CD4-positive, alpha-beta T cell (primary cell): ENCODE measurements around the gene ARMH3. TPM values are rescaled to one million over a fixed set of nuclear protein-coding genes. Genes with fewer than 3 reads are reported as not detected.

Source experiments
- ATAC-seq: fragments of 200-7000 bp; cut with Tn5 transposase; one replicate; pipeline ENCODE4 v1.10.0; 2022; ENCODE audit warnings: mild to moderate bottlenecking; ENCODE audit not compliant: poor library complexity
- CTCF ChIA-PET: fragments of 350-600 bp; sonication (Branson Sonifier 250); formaldehyde crosslinking; loops from one replicate; lab custom pipeline; 2021; ENCODE audit warnings: antibody characterized with exemption, inconsistent platforms; lab: Charles Lee
- POLR2A ChIA-PET: fragments of 350-600 bp; sonication (Branson Sonifier 250); formaldehyde crosslinking; loops from one replicate; lab custom pipeline; 2021; ENCODE audit warnings: antibody characterized with exemption, inconsistent platforms; lab: Charles Lee
- DNase-seq, 14 experiments: peaks; one replicate each; pipeline ENCODE4 v3.0.0-alpha.2; 2013 to 2020; ENCODE audit warnings: mixed read lengths in 2 of 14
- H3K27ac ChIP-seq, 2 donors: one replicate each; pipeline versions ENCODE4 v1.5.1 to v1.7.0; 2013; ENCODE audit warnings: low read length in 2 of 2, low read depth in 1 of 2, mild to moderate bottlenecking in 1 of 2
- H3K27me3 ChIP-seq, 2 experiments: 1 replicate in 1 of 2; 2 replicates in 1 of 2; pipeline versions ENCODE4 v1.6.1 to v1.7.0; 2013; ENCODE audit warnings: low read length in 2 of 2, control low read depth in 1 of 2, mild to moderate bottlenecking in 1 of 2, moderate library complexity in 1 of 2; ENCODE audit not compliant: insufficient read depth in 2 of 2, control insufficient read depth in 1 of 2
- H3K36me3 ChIP-seq: one replicate; pipeline ENCODE4 v1.6.1; 2013; ENCODE audit warnings: low read length, control low read depth; ENCODE audit not compliant: insufficient read depth
- H3K4me1 ChIP-seq: one replicate; pipeline ENCODE4 v1.6.1; 2013; ENCODE audit warnings: low read length, control low read depth; ENCODE audit not compliant: insufficient read depth
- H3K4me3 ChIP-seq: one replicate; pipeline ENCODE4 v1.5.1; 2013; ENCODE audit warnings: mild to moderate bottlenecking, low read length, moderate library complexity
- H3K9me3 ChIP-seq, 2 experiments: 1 replicate in 1 of 2; 2 replicates in 1 of 2; pipeline versions ENCODE4 v1.6.1 to v1.7.0; 2013; ENCODE audit warnings: low read length in 2 of 2, mild to moderate bottlenecking in 2 of 2, control low read depth in 1 of 2, moderate library complexity in 1 of 2; ENCODE audit not compliant: control insufficient read depth in 1 of 2, insufficient read depth in 1 of 2
- H3K27ac Mint-ChIP-seq: one replicate; pipeline ENCODE4 v1.8.0; 2020; ENCODE audit warnings: mixed read lengths
- H3K27me3 Mint-ChIP-seq: one replicate; pipeline ENCODE4 v1.8.0; 2021; ENCODE audit warnings: mixed read lengths
- H3K36me3 Mint-ChIP-seq: one replicate; pipeline ENCODE4 v1.8.0; 2021; ENCODE audit warnings: low read depth, mixed read lengths
- H3K4me1 Mint-ChIP-seq: one replicate; pipeline ENCODE4 v1.8.0; 2021; ENCODE audit warnings: low read depth, mixed read lengths
- H3K4me3 Mint-ChIP-seq: one replicate; pipeline ENCODE4 v1.8.0; 2020; ENCODE audit warnings: mild to moderate bottlenecking, mixed read lengths
- H3K9me3 Mint-ChIP-seq: one replicate; pipeline ENCODE4 v1.8.0; 2020; ENCODE audit warnings: mixed read lengths
- intact Hi-C, 2 experiments: fragments of 100-400 bp; cut with DNase I in 1 of 2; cut with micrococcal nuclease in 1 of 2; formaldehyde crosslinking; loops; one replicate each; pipeline versions ENCODE4 v1.15.1 to v1.9.0; 2023 to 2025; cut with DNase I, micrococcal nuclease
- total RNA-seq, 174 experiments: library from RNA in 2 of 174; stranded (reverse) in 2 of 174; gene quantifications; one replicate each; pipeline ENCODE4 v1.2.3 and lab custom pipeline; 2021 to 2026
- TF ChIP-seq, protein P1 (sequence below): fragments of 200-600 bp; IDR thresholded peaks from one replicate; pipeline ENCODE4 v1.8.0; 2022; ENCODE audit warnings: antibody characterized with exemption, mild to moderate bottlenecking

ARMH3 gene
- total RNA-seq, 2 experiments from 2014 or later, result 17.7 to 18.9 TPM

DNA sequence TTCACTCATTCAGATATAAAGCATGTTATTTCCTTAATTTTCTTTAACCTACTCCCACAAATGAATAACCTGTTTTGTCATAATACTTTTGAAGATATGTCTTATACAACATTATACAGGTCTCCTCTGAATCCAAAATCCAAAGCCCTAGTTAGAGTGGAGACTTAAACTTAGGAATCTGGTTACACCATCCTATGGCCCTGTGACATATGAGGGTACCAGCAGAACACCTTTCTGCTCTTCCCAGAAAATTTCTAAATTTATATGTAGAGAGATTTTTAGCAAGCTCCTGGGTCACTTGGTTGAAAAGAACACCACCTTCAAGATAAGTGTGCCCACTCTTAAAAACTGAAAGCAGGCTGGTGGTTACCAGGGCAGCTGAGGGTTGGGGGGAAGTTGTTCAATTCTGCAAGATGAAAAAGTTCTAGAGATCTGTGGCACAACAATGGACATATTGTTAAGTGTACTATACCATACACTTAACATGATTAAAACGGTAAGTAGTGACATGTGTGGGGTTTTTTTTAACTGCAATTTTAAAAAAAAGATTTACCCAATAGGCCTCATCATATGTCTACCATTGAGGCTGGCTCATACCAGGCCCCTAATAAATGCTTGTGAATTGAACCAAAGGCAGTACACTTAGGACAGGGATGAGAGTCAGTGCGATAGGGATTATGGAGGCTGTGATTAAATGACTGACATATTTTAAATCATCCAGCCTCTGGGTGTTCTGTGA, 174.8 kb downstream of the ARMH3 start:
- Histone ChIP-seq H3K36me3 (peaks cover 22% of the 10 kb centered on the region), H3K4me3 (no peak overlapping the region), H3K27me3 (no peaks in the 10 kb centered on the region), H3K27ac (no peak overlapping the region), H3K9me3 (no peaks in the 10 kb centered on the region), H3K4me1 (no peaks in the 10 kb centered on the region)
- DNase-seq, result no peak
- POLR2A ChIA-PET, result no interaction called here
- no peak overlapping the region for H3K4me3 Mint-ChIP-seq
- intact Hi-C loops, result loop anchor here in 1 of 2 experiments (10.0 kb wide), 1 partner anchor 124 kb away; no protein-coding TSS in a partner anchor
- no peak overlapping the region for H3K27ac Mint-ChIP-seq
- ATAC-seq, result no peak
- CTCF ChIA-PET, result no interaction called here
- H3K27me3 Mint-ChIP-seq, result no peaks in the 10 kb centered on the region
- no peaks in the 10 kb centered on the region for H3K9me3 Mint-ChIP-seq
- peaks cover 49% of the 10 kb centered on the region for H3K36me3 Mint-ChIP-seq
- H3K4me1 Mint-ChIP-seq, result peaks cover 8% of the 10 kb centered on the region
- TF ChIP-seq, protein P1, sequence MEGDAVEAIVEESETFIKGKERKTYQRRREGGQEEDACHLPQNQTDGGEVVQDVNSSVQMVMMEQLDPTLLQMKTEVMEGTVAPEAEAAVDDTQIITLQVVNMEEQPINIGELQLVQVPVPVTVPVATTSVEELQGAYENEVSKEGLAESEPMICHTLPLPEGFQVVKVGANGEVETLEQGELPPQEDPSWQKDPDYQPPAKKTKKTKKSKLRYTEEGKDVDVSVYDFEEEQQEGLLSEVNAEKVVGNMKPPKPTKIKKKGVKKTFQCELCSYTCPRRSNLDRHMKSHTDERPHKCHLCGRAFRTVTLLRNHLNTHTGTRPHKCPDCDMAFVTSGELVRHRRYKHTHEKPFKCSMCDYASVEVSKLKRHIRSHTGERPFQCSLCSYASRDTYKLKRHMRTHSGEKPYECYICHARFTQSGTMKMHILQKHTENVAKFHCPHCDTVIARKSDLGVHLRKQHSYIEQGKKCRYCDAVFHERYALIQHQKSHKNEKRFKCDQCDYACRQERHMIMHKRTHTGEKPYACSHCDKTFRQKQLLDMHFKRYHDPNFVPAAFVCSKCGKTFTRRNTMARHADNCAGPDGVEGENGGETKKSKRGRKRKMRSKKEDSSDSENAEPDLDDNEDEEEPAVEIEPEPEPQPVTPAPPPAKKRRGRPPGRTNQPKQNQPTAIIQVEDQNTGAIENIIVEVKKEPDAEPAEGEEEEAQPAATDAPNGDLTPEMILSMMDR, result no peak

DNA sequence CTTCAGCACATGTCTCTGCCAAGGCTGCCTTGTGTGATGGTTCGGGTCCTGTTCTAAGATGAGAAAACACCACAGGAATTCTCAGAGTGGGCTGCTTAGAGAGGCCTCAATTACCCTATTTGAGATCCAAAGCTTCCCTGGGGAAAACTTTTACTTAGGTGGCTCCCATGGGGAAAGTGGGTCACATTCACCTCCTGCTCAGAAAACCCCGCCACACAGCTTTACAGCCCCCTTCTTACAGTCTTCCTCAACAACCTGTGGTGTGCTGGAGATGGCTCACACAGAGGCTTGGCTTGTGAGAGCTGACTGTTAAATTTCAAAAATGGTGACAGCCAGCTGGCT, 175.8 kb downstream of the ARMH3 start:
- ATAC-seq, result no peak
- Mint-ChIP-seq H3K36me3 (peaks cover 52% of the 10 kb centered on the region), H3K9me3 (no peaks in the 10 kb centered on the region), H3K27me3 (no peaks in the 10 kb centered on the region), H3K4me1 (peaks cover 16% of the 10 kb centered on the region), H3K27ac (no peak overlapping the region), H3K4me3 (no peak overlapping the region)
- Histone ChIP-seq H3K9me3 (no peaks in the 10 kb centered on the region), H3K4me1 (no peaks in the 10 kb centered on the region), H3K4me3 (no peak overlapping the region), H3K27me3 (no peaks in the 10 kb centered on the region), H3K27ac (no peak overlapping the region), H3K36me3 (peaks cover 18% of the 10 kb centered on the region)
- TF ChIP-seq, protein P1, result no peak
- ChIA-PET CTCF (no interaction called here), POLR2A (no interaction called here)
- DNase-seq, result no peak
- intact Hi-C loops, result loop anchor here in 1 of 2 experiments (10.0 kb wide), 1 partner anchor 125 kb away; no protein-coding TSS in a partner anchor

DNA sequence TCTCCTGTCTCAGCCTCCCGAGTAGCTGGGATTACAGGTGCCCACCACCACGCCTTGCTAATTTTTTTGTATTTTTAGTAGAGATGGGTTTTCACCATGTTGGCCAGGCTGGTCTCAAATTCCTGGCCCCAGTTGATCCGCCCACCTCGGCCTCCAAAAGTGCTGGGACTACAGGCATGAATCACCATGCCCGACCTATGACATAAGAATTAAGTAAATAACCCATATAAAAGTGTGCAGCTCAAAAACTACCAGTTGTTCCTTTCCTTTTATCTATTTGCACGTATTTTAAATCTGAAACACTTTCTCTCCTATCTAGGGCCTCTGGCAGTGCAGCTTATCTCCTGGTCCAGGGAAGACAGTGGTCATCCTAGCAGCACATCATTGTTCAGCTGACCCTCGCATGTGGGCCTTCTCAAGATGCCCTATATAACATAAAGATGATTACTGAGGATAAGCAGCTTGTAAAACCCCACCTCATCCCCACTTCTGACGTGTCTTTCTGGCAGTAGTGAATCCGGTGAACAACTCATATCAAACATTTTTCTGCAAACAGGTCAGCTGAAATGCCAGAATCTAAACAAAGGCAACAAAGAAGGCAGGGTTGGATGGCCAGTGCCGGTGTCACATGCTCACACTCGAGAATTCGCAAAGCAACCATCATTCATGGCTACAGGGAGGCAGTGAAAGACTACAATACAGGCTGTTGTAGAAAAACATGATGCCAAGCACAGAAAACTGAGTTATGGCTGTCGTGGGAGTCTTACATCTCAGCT, 176.3 kb downstream of the ARMH3 start:
- Mint-ChIP-seq H3K4me1 (peaks cover 20% of the 10 kb centered on the region), H3K9me3 (no peaks in the 10 kb centered on the region), H3K36me3 (peaks cover 50% of the 10 kb centered on the region), H3K27ac (no peak overlapping the region), H3K4me3 (no peak overlapping the region), H3K27me3 (no peaks in the 10 kb centered on the region)
- ChIA-PET CTCF (no interaction called here), POLR2A (no interaction called here)
- Histone ChIP-seq H3K9me3 (no peaks in the 10 kb centered on the region), H3K4me3 (no peak overlapping the region), H3K4me1 (no peaks in the 10 kb centered on the region), H3K27me3 (no peaks in the 10 kb centered on the region), H3K36me3 (peaks cover 18% of the 10 kb centered on the region), H3K27ac (no peak overlapping the region)
- DNase-seq (no peak), ATAC-seq (no peak)
- intact Hi-C loops, result loop anchor here in 1 of 2 experiments (10.0 kb wide), 1 partner anchor 125 kb away; no protein-coding TSS in a partner anchor
- TF ChIP-seq, protein P1, result no peak
